Neural progenitor cell (in vitro differentiated cells): ENCODE results near the gene MYH3. TPM values are rescaled to one million over a fixed set of nuclear protein-coding genes. Genes with fewer than 3 reads are reported as not detected.
A peak's percentile ranks its signal among the peaks of the same experiment; 100 is the strongest.

ENCODE experiments used
- DNase-seq: peaks from one replicate; pipeline ENCODE4 v3.0.0-alpha.2; 2016; ENCODE audit warnings: low spot score
- H2AFZ ChIP-seq: fragments of 200-600 bp; sonication (generic); replicated peaks from 2 replicates; pipeline ENCODE4 v1.6.1; 2016; ENCODE audit warnings: antibody characterized with exemption
- H3F3A ChIP-seq: fragments of 200-600 bp; sonication (generic); 2 replicates; pipeline ENCODE4 v1.6.1; 2016; ENCODE audit warnings: antibody characterized with exemption, low read depth
- H3K27ac ChIP-seq: fragments of 200-600 bp; sonication (generic); 2 replicates; pipeline ENCODE4 v1.5.1; 2016; ENCODE audit warnings: mild to moderate bottlenecking
- H3K27me3 ChIP-seq: fragments of 200-600 bp; sonication (generic); 2 replicates; pipeline ENCODE4 v1.6.1; 2016; ENCODE audit warnings: mild to moderate bottlenecking, moderate library complexity
- H3K36me3 ChIP-seq: fragments of 200-600 bp; sonication (generic); 2 replicates; pipeline ENCODE4 v1.5.1; 2016
- H3K4me1 ChIP-seq: fragments of 200-600 bp; sonication (generic); 2 replicates; pipeline ENCODE4 v1.6.1; 2016; ENCODE audit warnings: mixed run types
- H3K4me2 ChIP-seq: fragments of 200-600 bp; sonication (generic); 2 replicates; pipeline ENCODE4 v1.6.1; 2016
- H3K4me3 ChIP-seq: fragments of 200-600 bp; sonication (generic); 2 replicates; pipeline ENCODE4 v1.5.1; 2016
- H3K79me2 ChIP-seq: fragments of 200-600 bp; sonication (generic); 2 replicates; pipeline ENCODE4 v1.6.1; 2016; ENCODE audit warnings: low read depth
- H3K9ac ChIP-seq: fragments of 200-600 bp; sonication (generic); 2 replicates; pipeline ENCODE4 v1.6.1; 2016
- H3K9me3 ChIP-seq: fragments of 200-600 bp; sonication (generic); 2 replicates; pipeline ENCODE4 v1.5.1; 2016; ENCODE audit warnings: low read depth
- H4K20me1 ChIP-seq: fragments of 200-600 bp; sonication (generic); 2 replicates; pipeline ENCODE4 v1.6.1; 2016; ENCODE audit warnings: low read depth
- H3K27ac Mint-ChIP-seq: 3 replicates; pipeline ENCODE4 v1.8.0; 2021; ENCODE audit warnings: mixed read lengths
- H3K27me3 Mint-ChIP-seq: 2 replicates; pipeline ENCODE4 v1.8.0; 2022; ENCODE audit warnings: low read depth, mild to moderate bottlenecking, inconsistent platforms, moderate library complexity, mixed read lengths; ENCODE audit not compliant: insufficient read depth
- H3K36me3 Mint-ChIP-seq: 3 replicates; pipeline ENCODE4 v1.8.0; 2021; ENCODE audit warnings: mixed read lengths
- H3K4me1 Mint-ChIP-seq: 3 replicates; pipeline ENCODE4 v1.8.0; 2021; ENCODE audit warnings: mixed read lengths
- H3K4me3 Mint-ChIP-seq: 3 replicates; pipeline ENCODE4 v1.8.0; 2021; ENCODE audit warnings: mild to moderate bottlenecking, moderate library complexity, mixed read lengths
- H3K9me3 Mint-ChIP-seq: 3 replicates; pipeline ENCODE4 v1.8.0; 2020; ENCODE audit warnings: mixed read lengths
- CTCF ChIP-seq: fragments of 200-600 bp; sonication (generic); IDR thresholded peaks from 2 replicates; pipeline ENCODE4 v1.5.1; 2017; ENCODE audit warnings: antibody characterized with exemption, mild to moderate bottlenecking
- EZH2 ChIP-seq: fragments of 200-600 bp; sonication (generic); IDR thresholded peaks from 2 replicates; pipeline ENCODE4 v1.6.1; 2017; ENCODE audit warnings: antibody characterized with exemption, mild to moderate bottlenecking, moderate library complexity
- EZH2phosphoT487 ChIP-seq: fragments of 200-600 bp; sonication (generic); IDR thresholded peaks from 2 replicates; pipeline ENCODE4 v1.6.1; 2017; ENCODE audit warnings: antibody characterized with exemption
- total RNA-seq: library from RNA; depleted of rRNA; stranded (reverse); fragments of >200 nt; gene quantifications from 2 replicates; pipeline ENCODE4 v1.2.3, GENCODE V29; 2015; ENCODE audit warnings: low replicate concordance

MYH3 gene
- total RNA-seq, 1 donor from 2014 or later = 0.36 TPM

DNA sequence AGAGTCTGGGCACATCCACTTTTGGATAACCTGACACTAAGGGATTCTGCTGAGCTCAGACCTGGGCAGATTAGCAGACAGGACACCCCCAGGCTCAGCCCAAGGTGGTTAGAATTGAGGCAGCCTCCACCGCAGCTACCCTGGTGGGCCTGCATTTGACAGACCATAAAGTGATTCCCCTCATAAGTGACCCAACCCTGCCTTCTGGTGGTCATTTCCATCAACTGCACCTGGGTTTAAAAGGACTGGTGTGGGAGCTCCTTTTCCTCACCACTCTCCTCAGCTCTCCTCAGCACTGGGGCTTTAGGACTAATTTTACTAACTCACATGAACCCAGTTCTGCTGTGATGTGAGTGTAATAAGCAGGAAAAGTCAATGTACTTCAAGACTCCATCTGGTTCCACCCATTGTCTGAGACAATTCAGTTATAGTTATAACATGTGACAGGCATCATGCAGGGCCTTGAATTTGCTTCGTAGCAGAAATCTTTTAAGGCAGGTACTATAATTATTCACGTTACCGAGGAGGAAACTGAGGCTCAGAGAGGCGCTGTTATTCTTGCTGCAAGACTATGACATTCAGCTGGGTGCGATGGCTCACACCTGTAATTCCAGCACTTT, 42.5 kb downstream of the MYH3 start:
- Histone ChIP-seq H2AFZ (no peak overlapping the region), H3K9me3 (no peaks in the 10 kb centered on the region), H3K79me2 (no peaks in the 10 kb centered on the region), H3K27me3 (no peaks in the 10 kb centered on the region), H3K27ac (no peak overlapping the region), H3K9ac (no peak overlapping the region), H3K36me3 (no peaks in the 10 kb centered on the region), H3K4me3 (no peak overlapping the region), H4K20me1 (no peaks in the 10 kb centered on the region), H3K4me2 (no peak overlapping the region), H3F3A (peaks cover 5% of the 10 kb centered on the region), H3K4me1 (no peaks in the 10 kb centered on the region)
- Mint-ChIP-seq H3K9me3 (no peaks in the 10 kb centered on the region), H3K27me3 (peaks cover 16% of the 10 kb centered on the region), H3K4me1 (peaks cover 4% of the 10 kb centered on the region), H3K27ac (no peak overlapping the region), H3K4me3 (no peak overlapping the region), H3K36me3 (no peaks in the 10 kb centered on the region)
- TF ChIP-seq CTCF (peak; percentile 85), EZH2phosphoT487 (no peak), EZH2 (no peak)
- peak; percentile 81 for DNase-seq

DNA sequence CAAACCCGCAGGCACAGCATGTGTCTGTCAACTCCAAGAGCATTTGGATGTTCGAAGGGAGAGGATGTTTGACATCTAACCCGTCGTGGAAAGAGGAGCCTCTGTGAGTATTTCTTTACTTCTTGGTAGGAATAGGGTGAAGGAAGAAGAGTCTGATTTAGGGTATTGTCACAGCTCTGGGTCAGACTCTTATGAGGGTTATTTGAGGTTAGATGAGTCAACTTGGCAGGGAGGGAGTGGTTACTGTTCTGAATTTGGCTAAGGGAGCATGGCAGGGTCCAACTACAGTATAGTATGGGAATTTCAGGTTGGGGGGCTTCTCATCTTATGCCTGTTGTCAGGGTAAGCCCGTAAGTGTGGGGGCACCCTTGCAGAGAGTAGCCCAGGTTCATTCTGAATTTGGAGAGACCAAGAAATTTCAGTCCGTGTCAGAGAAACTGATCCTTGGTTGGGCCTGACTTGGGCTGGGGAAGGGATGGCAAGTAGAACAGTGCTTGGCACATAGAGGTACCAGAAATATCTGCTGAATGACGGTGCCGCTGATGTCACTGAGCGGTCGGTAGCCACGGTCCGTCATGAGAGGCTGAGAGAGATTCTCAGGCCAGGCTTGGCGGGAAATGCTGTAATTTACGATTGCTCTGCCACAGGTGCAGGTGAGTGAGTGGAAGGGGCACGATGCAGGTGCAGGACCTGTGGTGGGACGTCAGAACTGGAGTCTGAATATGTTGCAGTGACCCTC, 43.2 kb downstream of the MYH3 start:
- H3K27ac Mint-ChIP-seq = no peak overlapping the region
- H3K27me3 Mint-ChIP-seq = peaks cover 16% of the 10 kb centered on the region

GRCh38 chr17:10612957-10613744, 44.0 kb downstream of the MYH3 start:
- Histone ChIP-seq H3K4me2 (no peak overlapping the region), H2AFZ (no peak overlapping the region)
- H3K27me3 Mint-ChIP-seq = peaks cover 14% of the 10 kb centered on the region

More for the DNA sequence above, 43.2 kb downstream of the MYH3 start:
- DNase-seq = no peak
- H4K20me1 ChIP-seq = no peaks in the 10 kb centered on the region
- H2AFZ ChIP-seq = no peak overlapping the region
- H3K27ac ChIP-seq = no peak overlapping the region
- no peaks in the 10 kb centered on the region for H3K79me2 ChIP-seq
- no peak overlapping the region for H3K4me3 ChIP-seq
- no peaks in the 10 kb centered on the region for H3K36me3 ChIP-seq
- Mint-ChIP-seq H3K36me3 (no peaks in the 10 kb centered on the region), H3K9me3 (no peaks in the 10 kb centered on the region), H3K4me1 (peaks cover 4% of the 10 kb centered on the region), H3K4me3 (no peak overlapping the region)
- H3K9ac ChIP-seq = no peak overlapping the region
- no peaks in the 10 kb centered on the region for H3K9me3 ChIP-seq
- TF ChIP-seq CTCF (no peak), EZH2 (no peak), EZH2phosphoT487 (no peak)
- no peak overlapping the region for H3K4me2 ChIP-seq
- no peaks in the 10 kb centered on the region for H3K4me1 ChIP-seq
- H3K27me3 ChIP-seq = no peaks in the 10 kb centered on the region
- H3F3A ChIP-seq = peaks cover 5% of the 10 kb centered on the region

More at GRCh38 chr17:10612957-10613744, 44.0 kb downstream of the MYH3 start:
- peaks cover 2% of the 10 kb centered on the region for H3K4me1 Mint-ChIP-seq
- H3K27ac Mint-ChIP-seq = peak overlapping the region; percentile 3
- H3K9ac ChIP-seq = no peak overlapping the region
- H3K27ac ChIP-seq = no peak overlapping the region
- no peaks in the 10 kb centered on the region for H3K9me3 ChIP-seq
- H3K79me2 ChIP-seq = no peaks in the 10 kb centered on the region
- peaks cover 5% of the 10 kb centered on the region for H3F3A ChIP-seq
- no peak overlapping the region for H3K4me3 Mint-ChIP-seq
- no peaks in the 10 kb centered on the region for H4K20me1 ChIP-seq
- no peaks in the 10 kb centered on the region for H3K4me1 ChIP-seq
- no peak overlapping the region for H3K4me3 ChIP-seq
- no peaks in the 10 kb centered on the region for H3K36me3 Mint-ChIP-seq
- no peak for TF ChIP-seq EZH2
- no peak for TF ChIP-seq CTCF
- no peak for TF ChIP-seq EZH2phosphoT487
- no peaks in the 10 kb centered on the region for H3K36me3 ChIP-seq
- DNase-seq = no peak
- no peaks in the 10 kb centered on the region for H3K9me3 Mint-ChIP-seq
- no peaks in the 10 kb centered on the region for H3K27me3 ChIP-seq
